Measurements from ENCODE around the gene HDC.

Gene HDC

DNA sequence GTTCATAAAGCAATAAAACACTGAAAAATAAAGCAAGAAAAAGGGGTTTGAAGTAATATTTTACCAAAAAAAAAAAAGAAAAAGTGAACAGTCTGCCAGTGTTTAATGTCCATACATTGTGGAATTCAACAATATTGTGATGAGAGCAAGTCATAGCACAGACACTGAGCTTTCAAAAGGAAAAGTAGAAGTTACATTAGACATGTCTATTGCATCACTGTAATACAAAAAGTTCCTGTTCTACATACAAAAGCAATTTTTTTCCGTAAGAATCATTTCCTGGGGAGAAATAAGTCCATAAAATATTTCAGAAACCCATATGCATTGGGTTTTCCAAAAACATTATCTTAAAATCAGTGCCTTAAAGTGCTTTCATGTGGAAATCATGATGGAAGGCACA, 11.8 kb upstream of the HDC start:
- TF ChIP-seq, protein P1, sequence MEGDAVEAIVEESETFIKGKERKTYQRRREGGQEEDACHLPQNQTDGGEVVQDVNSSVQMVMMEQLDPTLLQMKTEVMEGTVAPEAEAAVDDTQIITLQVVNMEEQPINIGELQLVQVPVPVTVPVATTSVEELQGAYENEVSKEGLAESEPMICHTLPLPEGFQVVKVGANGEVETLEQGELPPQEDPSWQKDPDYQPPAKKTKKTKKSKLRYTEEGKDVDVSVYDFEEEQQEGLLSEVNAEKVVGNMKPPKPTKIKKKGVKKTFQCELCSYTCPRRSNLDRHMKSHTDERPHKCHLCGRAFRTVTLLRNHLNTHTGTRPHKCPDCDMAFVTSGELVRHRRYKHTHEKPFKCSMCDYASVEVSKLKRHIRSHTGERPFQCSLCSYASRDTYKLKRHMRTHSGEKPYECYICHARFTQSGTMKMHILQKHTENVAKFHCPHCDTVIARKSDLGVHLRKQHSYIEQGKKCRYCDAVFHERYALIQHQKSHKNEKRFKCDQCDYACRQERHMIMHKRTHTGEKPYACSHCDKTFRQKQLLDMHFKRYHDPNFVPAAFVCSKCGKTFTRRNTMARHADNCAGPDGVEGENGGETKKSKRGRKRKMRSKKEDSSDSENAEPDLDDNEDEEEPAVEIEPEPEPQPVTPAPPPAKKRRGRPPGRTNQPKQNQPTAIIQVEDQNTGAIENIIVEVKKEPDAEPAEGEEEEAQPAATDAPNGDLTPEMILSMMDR (IDR thresholded peaks at IDR 0.05; ENCODE audit: borderline replicate concordance, control extremely low read depth, extremely low read depth, insufficient read depth, missing control alignments) = no peak
- no peak for DNase-seq (ENCODE audit: low spot score)
- in situ Hi-C loops (cut with MboI; ENCODE audit: low sequenced_read_pairs, unreplicated experiment) = no loop called here

DNA sequence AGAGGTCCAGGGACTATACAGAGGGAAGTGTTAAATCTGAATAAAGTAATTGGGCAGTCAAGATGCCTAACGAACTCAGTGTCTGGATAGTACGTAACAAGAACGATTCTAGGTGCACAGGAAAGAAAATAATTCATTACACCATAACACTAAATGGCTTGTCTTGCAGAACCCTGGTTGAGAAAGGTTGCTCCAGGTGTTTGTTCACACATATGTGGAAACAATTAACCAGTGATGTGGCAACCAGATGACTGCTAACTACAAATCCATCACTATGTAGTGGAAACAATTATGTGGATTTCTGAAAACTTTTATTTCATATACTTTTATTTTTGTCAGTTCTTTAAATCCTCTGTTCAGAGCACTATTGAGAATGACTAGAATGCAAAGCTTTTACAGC, 10.4 kb upstream of the HDC start:
- TF ChIP-seq, protein P1 (IDR thresholded peaks at IDR 0.05; ENCODE audit: borderline replicate concordance, control extremely low read depth, extremely low read depth, insufficient read depth, missing control alignments) = no peak
- no peak for DNase-seq (ENCODE audit: low spot score)
- in situ Hi-C loops (cut with MboI; ENCODE audit: low sequenced_read_pairs, unreplicated experiment) = no loop called here

DNA sequence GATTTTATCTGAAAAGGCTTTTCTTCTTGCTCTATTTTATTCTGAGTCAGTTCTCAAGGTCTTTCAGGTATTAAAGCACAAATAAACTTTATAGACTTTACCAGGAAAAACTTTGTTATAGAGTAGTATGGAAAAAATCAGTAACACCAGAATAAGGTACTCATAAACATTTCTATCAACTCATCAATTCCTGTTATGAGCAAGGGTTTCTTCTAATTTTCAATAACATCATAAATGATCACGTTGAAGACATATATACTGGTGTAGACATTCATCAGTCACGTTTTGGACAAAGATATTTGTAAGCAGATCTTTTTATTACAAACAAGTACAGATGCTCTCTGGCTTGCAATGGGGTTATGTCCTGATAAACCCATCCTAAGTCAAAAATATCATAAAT, 9.6 kb upstream of the HDC start:
- TF ChIP-seq, protein P1 (IDR thresholded peaks at IDR 0.05; ENCODE audit: borderline replicate concordance, control extremely low read depth, extremely low read depth, insufficient read depth, missing control alignments) = no peak
- in situ Hi-C loops (cut with MboI; ENCODE audit: low sequenced_read_pairs, unreplicated experiment) = no loop called here
- DNase-seq (ENCODE audit: low spot score) = no peak

DNA sequence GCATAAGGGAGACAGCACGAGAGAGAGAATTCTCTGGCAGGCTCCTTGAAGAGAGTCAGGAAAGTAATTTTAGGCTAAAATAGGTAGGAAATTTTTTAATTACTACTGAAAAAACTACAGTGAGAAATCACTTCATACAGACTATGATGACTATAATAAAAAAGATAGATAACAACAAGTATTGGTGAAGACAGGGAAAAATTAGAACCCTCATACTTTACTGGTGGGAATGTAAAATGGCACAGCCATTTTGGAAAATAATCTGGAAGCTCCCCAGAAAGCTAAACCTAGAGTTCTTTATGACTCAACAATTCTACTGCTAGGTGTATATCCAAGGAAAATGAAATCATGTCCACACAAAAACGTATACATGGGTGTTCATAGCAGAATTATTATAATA, 2.1 kb upstream of the HDC start:
- no peak for DNase-seq (ENCODE audit: low spot score)
- TF ChIP-seq, protein P1 (IDR thresholded peaks at IDR 0.05; ENCODE audit: borderline replicate concordance, control extremely low read depth, extremely low read depth, insufficient read depth, missing control alignments) = no peak
- in situ Hi-C loops (cut with MboI; ENCODE audit: low sequenced_read_pairs, unreplicated experiment) = no loop called here

DNA sequence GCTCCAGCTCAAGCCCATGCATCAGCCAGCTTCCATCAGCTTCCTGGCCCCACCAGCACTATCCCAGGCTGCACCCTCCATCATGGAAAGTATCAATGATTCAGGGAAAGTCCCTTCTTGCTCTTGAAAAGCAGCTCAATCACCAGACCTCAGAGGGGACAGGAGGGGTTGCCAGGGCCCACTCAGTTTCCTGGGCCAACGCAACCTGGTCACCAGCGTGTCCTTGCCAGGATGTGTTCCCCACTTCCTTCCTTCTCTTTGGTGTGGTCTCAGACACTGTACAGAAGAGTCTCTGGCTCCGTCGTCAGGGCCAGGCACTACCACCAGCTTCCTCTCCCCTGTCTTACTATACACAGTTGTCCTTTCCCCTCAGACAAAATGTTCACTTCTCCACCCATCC, 3.0 kb downstream of the HDC start:
- in situ Hi-C loops (cut with MboI; ENCODE audit: low sequenced_read_pairs, unreplicated experiment) = no loop called here
- DNase-seq (ENCODE audit: low spot score) = peak; percentile 47
- TF ChIP-seq, protein P1 (IDR thresholded peaks at IDR 0.05; ENCODE audit: borderline replicate concordance, control extremely low read depth, extremely low read depth, insufficient read depth, missing control alignments) = no peak

DNA sequence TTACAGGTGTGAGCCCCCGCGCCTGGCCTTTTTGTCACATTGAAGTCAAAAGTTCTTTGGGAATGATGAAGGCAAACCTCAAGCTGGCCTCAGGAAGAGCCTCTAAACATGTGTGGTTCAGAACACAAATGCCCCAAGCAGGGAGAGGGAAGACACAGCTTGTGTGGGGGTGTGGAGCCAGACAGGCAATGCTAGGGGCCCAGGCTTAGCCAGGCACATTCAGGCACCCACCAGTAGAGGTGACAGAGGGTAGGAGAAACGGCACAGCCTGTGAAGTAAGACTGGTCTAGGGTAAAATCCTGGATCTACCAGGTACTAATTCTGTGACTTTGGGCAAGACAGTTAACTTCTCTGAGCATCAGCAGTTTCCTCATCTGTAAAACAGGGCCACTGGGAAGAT, 3.5 kb downstream of the HDC start:
- in situ Hi-C loops (cut with MboI; ENCODE audit: low sequenced_read_pairs, unreplicated experiment) = no loop called here
- no peak for DNase-seq (ENCODE audit: low spot score)
- TF ChIP-seq, protein P1 (IDR thresholded peaks at IDR 0.05; ENCODE audit: borderline replicate concordance, control extremely low read depth, extremely low read depth, insufficient read depth, missing control alignments) = no peak

DNA sequence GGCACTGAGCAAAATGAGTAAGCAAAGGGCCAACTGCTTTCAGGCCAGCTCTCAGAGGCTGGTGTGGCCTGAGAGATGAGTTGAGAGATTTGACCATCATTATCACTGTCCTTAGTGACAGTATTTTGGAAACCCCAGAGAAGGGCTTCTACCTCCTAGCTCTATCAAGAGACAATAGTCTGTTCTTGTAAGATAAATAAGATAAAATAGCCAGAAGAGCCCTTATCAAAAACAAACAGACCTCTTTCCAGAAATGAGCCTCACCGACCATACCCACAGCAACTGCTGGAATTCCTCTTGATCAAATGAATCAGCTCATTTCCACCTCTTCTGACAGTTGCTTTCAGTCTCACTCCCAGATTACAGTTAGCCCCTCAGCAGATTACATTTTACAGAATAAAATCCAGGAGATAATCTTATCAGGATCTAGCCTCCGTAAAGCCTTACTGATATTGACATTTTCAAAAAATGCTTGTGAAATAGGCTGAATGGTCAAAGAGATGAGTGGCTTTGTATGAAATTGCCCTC, 4.5 kb downstream of the HDC start:
- in situ Hi-C loops (cut with MboI; ENCODE audit: low sequenced_read_pairs, unreplicated experiment) = no loop called here
- TF ChIP-seq, protein P1 (IDR thresholded peaks at IDR 0.05; ENCODE audit: borderline replicate concordance, control extremely low read depth, extremely low read depth, insufficient read depth, missing control alignments) = no peak
- DNase-seq (ENCODE audit: low spot score) = peak; percentile 60

Data from GM13976 (cell line).